Measurements from ENCODE around the gene RELN.

- TF ChIP-seq, protein P1, sequence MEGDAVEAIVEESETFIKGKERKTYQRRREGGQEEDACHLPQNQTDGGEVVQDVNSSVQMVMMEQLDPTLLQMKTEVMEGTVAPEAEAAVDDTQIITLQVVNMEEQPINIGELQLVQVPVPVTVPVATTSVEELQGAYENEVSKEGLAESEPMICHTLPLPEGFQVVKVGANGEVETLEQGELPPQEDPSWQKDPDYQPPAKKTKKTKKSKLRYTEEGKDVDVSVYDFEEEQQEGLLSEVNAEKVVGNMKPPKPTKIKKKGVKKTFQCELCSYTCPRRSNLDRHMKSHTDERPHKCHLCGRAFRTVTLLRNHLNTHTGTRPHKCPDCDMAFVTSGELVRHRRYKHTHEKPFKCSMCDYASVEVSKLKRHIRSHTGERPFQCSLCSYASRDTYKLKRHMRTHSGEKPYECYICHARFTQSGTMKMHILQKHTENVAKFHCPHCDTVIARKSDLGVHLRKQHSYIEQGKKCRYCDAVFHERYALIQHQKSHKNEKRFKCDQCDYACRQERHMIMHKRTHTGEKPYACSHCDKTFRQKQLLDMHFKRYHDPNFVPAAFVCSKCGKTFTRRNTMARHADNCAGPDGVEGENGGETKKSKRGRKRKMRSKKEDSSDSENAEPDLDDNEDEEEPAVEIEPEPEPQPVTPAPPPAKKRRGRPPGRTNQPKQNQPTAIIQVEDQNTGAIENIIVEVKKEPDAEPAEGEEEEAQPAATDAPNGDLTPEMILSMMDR (conservative IDR thresholded peaks at IDR 0.05; ENCODE audit: low read length) = no peak
- TF ChIP-seq EZH2phosphoT487 (IDR thresholded peaks at IDR 0.05; ENCODE audit: borderline replicate concordance) = no peak
Measured at GRCh38 chr7:103866919-103867318, 122.5 kb downstream of the RELN start.
